Epithelial cell of esophagus (primary cell): ENCODE results near the gene TACC3.

ENCODE experiments used
- DNase-seq: peaks from one replicate; pipeline ENCODE4 v3.0.0; 2010; ENCODE audit warnings: low read depth
- H3K4me3 ChIP-seq: 2 replicates; pipeline ENCODE4 v1.5.1; 2011; ENCODE audit warnings: mild to moderate bottlenecking, low read length, control low read depth
- CTCF ChIP-seq: IDR thresholded peaks from 2 replicates; pipeline ENCODE4 v1.5.1; 2011; ENCODE audit warnings: low read depth, mild to moderate bottlenecking, low read length, control low read depth, inconsistent platforms; ENCODE audit not compliant: insufficient read depth; ENCODE audit errors: missing control alignments

Gene TACC3

GRCh38 chr4:1770791-1771231 lies 49.5 kb downstream of the TACC3 start:
- no peak overlapping the region for H3K4me3 ChIP-seq
- no peak for DNase-seq
- TF ChIP-seq CTCF = no peak

- no peak for DNase-seq
- H3K4me3 ChIP-seq = no peak overlapping the region
- no peak for TF ChIP-seq CTCF
Observed at GRCh38 chr4:1771555-1772305, 50.4 kb downstream of the TACC3 start.

- no peak for TF ChIP-seq CTCF
- DNase-seq = peak; percentile 37
- H3K4me3 ChIP-seq = peak overlapping the region; percentile 27
Observed at GRCh38 chr4:1772853-1773538, 51.7 kb downstream of the TACC3 start.

GRCh38 chr4:1773754-1774153 lies 52.4 kb downstream of the TACC3 start:
- H3K4me3 ChIP-seq = no peak overlapping the region
- no peak for TF ChIP-seq CTCF
- no peak for DNase-seq

- no peak for TF ChIP-seq CTCF
- peak; percentile 80 for DNase-seq
- no peak overlapping the region for H3K4me3 ChIP-seq
Observed at GRCh38 chr4:1775731-1776500, 54.6 kb downstream of the TACC3 start.

GRCh38 chr4:1776521-1777161 lies 55.3 kb downstream of the TACC3 start:
- H3K4me3 ChIP-seq = no peak overlapping the region
- no peak for TF ChIP-seq CTCF
- no peak for DNase-seq
